HCT116 (cell line): ENCODE measurements around the gene FBXW2. TPM values are rescaled to one million over a fixed set of nuclear protein-coding genes. Genes with fewer than 3 reads are reported as not detected.
A peak's percentile ranks its signal among the peaks of the same experiment; 100 is the strongest.

Experiments
- ATAC-seq: fragments of 200-7000 bp; cut with Tn5 transposase; 2 replicates; pipeline ENCODE4 v1.9.1; 2020; ENCODE audit warnings: mild to moderate bottlenecking, moderate library complexity
- BruUV-seq: library from RNA; stranded (reverse); fragments of 400-500 nt; replicated peaks from 2 replicates; lab custom pipeline; 2021; lab: Mats Ljungman, UMichigan
- CTCF ChIA-PET: fragments of 300-600 bp; sonication (Branson Sonifier 250); formaldehyde crosslinking; loops from one replicate; lab custom pipeline; 2021; ENCODE audit warnings: antibody characterized with exemption; lab: Charles Lee
- POLR2A ChIA-PET: fragments of 300-600, 350-600 bp; sonication (Branson Sonifier 250); formaldehyde crosslinking; loops from one replicate; lab custom pipeline; 2021; ENCODE audit warnings: antibody characterized with exemption; lab: Charles Lee
- RAD21 ChIA-PET, 2 experiments: fragments of 300-600 bp; sonication (Branson Sonifier 250); formaldehyde crosslinking; loops; one replicate each; lab custom pipeline; 2023; ENCODE audit warnings: low total read pairs in 2 of 2; ENCODE audit not compliant: uncharacterized antibody in 2 of 2, unreplicated experiment in 2 of 2, low non-redundant PET in 1 of 2; lab: Charles Lee
- DNase-seq: peaks from one replicate; pipeline ENCODE4 v3.0.0-alpha.2; 2010; ENCODE audit warnings: low read depth, low spot score
- H2AFZ ChIP-seq: fragments of 200-600 bp; shearing (Covaris generic), sonication (generic); 2 replicates; pipeline ENCODE4 v1.6.1; 2017; ENCODE audit warnings: low read depth, mixed run types, mixed read lengths, antibody characterized with exemption, low read length; ENCODE audit not compliant: poor library complexity, severe bottlenecking
- H3K27ac ChIP-seq: 2 replicates; pipeline ENCODE4 v1.5.1; 2012; ENCODE audit warnings: low read depth, low read length
- H3K27me3 ChIP-seq: fragments of 200-600 bp; sonication (generic); 2 replicates; pipeline ENCODE4 v1.6.1; 2016; ENCODE audit warnings: mixed run types, low read length, mixed read lengths; ENCODE audit not compliant: insufficient read depth
- H3K36me3 ChIP-seq, 2 experiments: fragments of 200-500 bp in 1 of 2; fragments of 200-600 bp in 1 of 2; sonication (Bioruptor generic) in 1 of 2; sonication (generic) in 1 of 2; 2 replicates each; pipeline versions ENCODE4 v1.5.1 to v1.6.1; 2014 to 2016; ENCODE audit warnings: low read length in 2 of 2, inconsistent platforms in 1 of 2, mixed read lengths in 1 of 2, mixed run types in 1 of 2; ENCODE audit not compliant: insufficient read depth in 2 of 2, control insufficient read depth in 1 of 2
- H3K4me1 ChIP-seq, 2 experiments: fragments of 200-600 bp in 1 of 2; sonication (generic) in 1 of 2; 2 replicates each; pipeline versions ENCODE4 v1.5.1 to v1.6.1; 2012 to 2017; ENCODE audit warnings: low read length in 2 of 2, inconsistent platforms in 1 of 2, mild to moderate bottlenecking in 1 of 2, mixed read lengths in 1 of 2, mixed run types in 1 of 2, moderate library complexity in 1 of 2; ENCODE audit not compliant: insufficient read depth in 2 of 2, control insufficient read depth in 1 of 2
- H3K4me2 ChIP-seq: fragments of 200-600 bp; sonication (generic); 2 replicates; pipeline ENCODE4 v1.6.1; 2017; ENCODE audit warnings: mixed run types, low read length, mixed read lengths
- H3K4me3 ChIP-seq, 2 experiments: fragments of 200-600 bp in 1 of 2; sonication (generic) in 1 of 2; replicated peaks in 1 of 2; 2 replicates each; pipeline ENCODE4 v1.5.1; 2011 to 2016; ENCODE audit warnings: low read length in 2 of 2, control low read depth in 1 of 2, low read depth in 1 of 2, mild to moderate bottlenecking in 1 of 2, mixed read lengths in 1 of 2, mixed run types in 1 of 2
- H3K79me2 ChIP-seq: fragments of 200-600 bp; sonication (generic); 2 replicates; pipeline ENCODE4 v1.6.1; 2017; ENCODE audit warnings: mild to moderate bottlenecking, mixed run types, low read length, moderate library complexity, mixed read lengths; ENCODE audit not compliant: insufficient read depth
- H3K9ac ChIP-seq: fragments of 200-600 bp; sonication (generic); 2 replicates; pipeline ENCODE4 v1.6.1; 2016; ENCODE audit warnings: low read length, mixed read lengths
- H3K9me2 ChIP-seq: fragments of 200-600 bp; sonication (generic), shearing (Covaris generic); 2 replicates; pipeline ENCODE4 v1.6.1; 2017; ENCODE audit warnings: mixed run types, mild to moderate bottlenecking, moderate library complexity; ENCODE audit not compliant: insufficient read depth
- H3K9me3 ChIP-seq, 2 experiments: fragments of 200-500 bp in 1 of 2; fragments of 200-600 bp in 1 of 2; sonication (Bioruptor generic) in 1 of 2; sonication (generic) in 1 of 2; 2 replicates each; pipeline ENCODE4 v1.6.1; 2014 to 2017; ENCODE audit warnings: low read length in 2 of 2, mixed read lengths in 2 of 2, inconsistent platforms in 1 of 2, low read depth in 1 of 2, mild to moderate bottlenecking in 1 of 2, mixed run types in 1 of 2, moderate library complexity in 1 of 2; ENCODE audit not compliant: control insufficient read depth in 1 of 2, insufficient read depth in 1 of 2
- H4K20me1 ChIP-seq: fragments of 200-600 bp; sonication (generic), shearing (Covaris generic); 2 replicates; pipeline ENCODE4 v1.6.1; 2017; ENCODE audit warnings: mixed run types, mild to moderate bottlenecking, moderate library complexity; ENCODE audit not compliant: insufficient read depth
- ATF3 ChIP-seq: IDR thresholded peaks from 2 replicates; pipeline ENCODE4 v1.6.1; 2012
- CBX3 ChIP-seq: IDR thresholded peaks from 2 replicates; pipeline ENCODE4 v1.6.1; 2012; ENCODE audit warnings: low read depth
- EGR1 ChIP-seq: IDR thresholded peaks from 2 replicates; pipeline ENCODE4 v1.6.1; 2012; ENCODE audit warnings: low read depth
- ELF1 ChIP-seq: IDR thresholded peaks from 2 replicates; pipeline ENCODE4 v1.6.1; 2012; ENCODE audit warnings: low read depth, borderline replicate concordance
- EZH2 ChIP-seq: fragments of 200-600 bp; sonication (generic); IDR thresholded peaks from 2 replicates; pipeline ENCODE4 v1.6.1; 2017; ENCODE audit warnings: antibody characterized with exemption, mixed run types
- JUND ChIP-seq: IDR thresholded peaks from 2 replicates; pipeline ENCODE4 v1.6.1; 2012
- POLR2A ChIP-seq: IDR thresholded peaks from 2 replicates; pipeline ENCODE4 v1.7.0; 2011; ENCODE audit warnings: borderline replicate concordance; ENCODE audit not compliant: insufficient read depth, insufficient read length; ENCODE audit errors: extremely low read depth
- RAD21 ChIP-seq: IDR thresholded peaks from 2 replicates; pipeline ENCODE4 v1.6.1; 2012; ENCODE audit warnings: low read depth, mild to moderate bottlenecking
- SIN3A ChIP-seq: IDR thresholded peaks from 2 replicates; pipeline ENCODE4 v1.6.1; 2012; ENCODE audit warnings: low read depth
- SRF ChIP-seq: IDR thresholded peaks from 2 replicates; pipeline ENCODE4 v1.6.1; 2012; ENCODE audit warnings: low read depth
- TCF7L2 ChIP-seq: IDR thresholded peaks from 2 replicates; pipeline ENCODE4 v1.7.0; 2011; ENCODE audit warnings: borderline replicate concordance, inconsistent platforms; ENCODE audit not compliant: insufficient read depth, insufficient read length; ENCODE audit errors: extremely low read depth
- ZFX ChIP-seq: fragments of 450-650 bp; IDR thresholded peaks from 2 replicates; pipeline ENCODE4 v1.6.1; 2017
- ZNF274 ChIP-seq: fragments of 200-500 bp; sonication (Bioruptor generic); IDR thresholded peaks from 2 replicates; pipeline ENCODE4 v1.6.1; 2014; ENCODE audit warnings: mild to moderate bottlenecking, low read depth, low read length, inconsistent platforms
- intact Hi-C: fragments of 100-400 bp; cut with micrococcal nuclease; formaldehyde crosslinking; loops from 2 replicates; pipeline ENCODE4 v1.10.0; 2022
- total RNA-seq: library from RNA; stranded (reverse); gene quantifications from one replicate; pipeline ENCODE4 v1.2.1, GENCODE V29; 2021; ENCODE audit not compliant: unreplicated experiment
- TF ChIP-seq, protein P1 (sequence below): IDR thresholded peaks from 2 replicates; pipeline ENCODE4 v1.6.1; 2012
- TF ChIP-seq, protein P2 (sequence below), 3 experiments: fragments of 200-600 bp in 1 of 3; sonication (generic) in 1 of 3; IDR thresholded peaks in 2 of 3; conservative IDR thresholded peaks in 1 of 3; 2 replicates each; pipeline ENCODE4 v1.5.1; 2012 to 2017; ENCODE audit warnings: low read depth in 2 of 3, low read length in 2 of 3, antibody characterized with exemption in 1 of 3, borderline replicate concordance in 1 of 3, control low read depth in 1 of 3, mild to moderate bottlenecking in 1 of 3, mixed read lengths in 1 of 3, mixed run types in 1 of 3, moderate library complexity in 1 of 3; ENCODE audit not compliant: insufficient read depth in 1 of 3
- TF ChIP-seq, protein P3 (sequence below): IDR thresholded peaks from 2 replicates; pipeline ENCODE4 v1.6.1; 2012; ENCODE audit warnings: low read depth

FBXW2 gene
- total RNA-seq, 1 experiment from 2014 or later = 59.6 TPM

GRCh38 chr9:120742951-120743416, 50.2 kb downstream of the FBXW2 start:
- ATAC-seq (peak; percentile 98), DNase-seq (peak; percentile 29)
- intact Hi-C loops = loop anchor here (5.0 kb wide), 1 partner anchor 126 kb away; no protein-coding TSS in a partner anchor
- Histone ChIP-seq H2AFZ (no peak overlapping the region), H3K79me2 (no peaks in the 10 kb centered on the region), H3K4me2 (no peak overlapping the region), H3K9me2 (no peaks in the 10 kb centered on the region), H4K20me1 (no peaks in the 10 kb centered on the region), H3K36me3 (no peaks in the 10 kb centered on the region), H3K27ac (no peak overlapping the region), H3K9ac (no peak overlapping the region), H3K4me1 (no peaks in the 10 kb centered on the region), H3K4me3 (no peak overlapping the region), H3K27me3 (no peaks in the 10 kb centered on the region), H3K9me3 (no peaks in the 10 kb centered on the region)
- no TSS peak for BruUV-seq
- CTCF ChIA-PET = interaction anchor here (0.9 kb wide), 1 partner anchor 317 kb away, joined by 4 read pairs; no protein-coding TSS in a partner anchor
- POLR2A ChIA-PET = no interaction called here
- TF ChIP-seq ZNF274 (no peak), RAD21 (peak; percentile 81)
- TF ChIP-seq, protein P1, sequence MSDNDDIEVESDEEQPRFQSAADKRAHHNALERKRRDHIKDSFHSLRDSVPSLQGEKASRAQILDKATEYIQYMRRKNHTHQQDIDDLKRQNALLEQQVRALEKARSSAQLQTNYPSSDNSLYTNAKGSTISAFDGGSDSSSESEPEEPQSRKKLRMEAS = no peak
- TF ChIP-seq, protein P2, sequence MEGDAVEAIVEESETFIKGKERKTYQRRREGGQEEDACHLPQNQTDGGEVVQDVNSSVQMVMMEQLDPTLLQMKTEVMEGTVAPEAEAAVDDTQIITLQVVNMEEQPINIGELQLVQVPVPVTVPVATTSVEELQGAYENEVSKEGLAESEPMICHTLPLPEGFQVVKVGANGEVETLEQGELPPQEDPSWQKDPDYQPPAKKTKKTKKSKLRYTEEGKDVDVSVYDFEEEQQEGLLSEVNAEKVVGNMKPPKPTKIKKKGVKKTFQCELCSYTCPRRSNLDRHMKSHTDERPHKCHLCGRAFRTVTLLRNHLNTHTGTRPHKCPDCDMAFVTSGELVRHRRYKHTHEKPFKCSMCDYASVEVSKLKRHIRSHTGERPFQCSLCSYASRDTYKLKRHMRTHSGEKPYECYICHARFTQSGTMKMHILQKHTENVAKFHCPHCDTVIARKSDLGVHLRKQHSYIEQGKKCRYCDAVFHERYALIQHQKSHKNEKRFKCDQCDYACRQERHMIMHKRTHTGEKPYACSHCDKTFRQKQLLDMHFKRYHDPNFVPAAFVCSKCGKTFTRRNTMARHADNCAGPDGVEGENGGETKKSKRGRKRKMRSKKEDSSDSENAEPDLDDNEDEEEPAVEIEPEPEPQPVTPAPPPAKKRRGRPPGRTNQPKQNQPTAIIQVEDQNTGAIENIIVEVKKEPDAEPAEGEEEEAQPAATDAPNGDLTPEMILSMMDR (IDR thresholded peaks at IDR 0.05 in 2 of 3, conservative IDR thresholded peaks at IDR 0.05 in 1 of 3; ENCODE audit: borderline replicate concordance in 1 of 3, insufficient read depth in 1 of 3, low read depth in 2 of 3, low read length in 2 of 3) = peak; percentile 57 to 79 (median 78); a peak in 5 of 6 replicates
- RAD21 ChIA-PET = no interaction called here

DNA sequence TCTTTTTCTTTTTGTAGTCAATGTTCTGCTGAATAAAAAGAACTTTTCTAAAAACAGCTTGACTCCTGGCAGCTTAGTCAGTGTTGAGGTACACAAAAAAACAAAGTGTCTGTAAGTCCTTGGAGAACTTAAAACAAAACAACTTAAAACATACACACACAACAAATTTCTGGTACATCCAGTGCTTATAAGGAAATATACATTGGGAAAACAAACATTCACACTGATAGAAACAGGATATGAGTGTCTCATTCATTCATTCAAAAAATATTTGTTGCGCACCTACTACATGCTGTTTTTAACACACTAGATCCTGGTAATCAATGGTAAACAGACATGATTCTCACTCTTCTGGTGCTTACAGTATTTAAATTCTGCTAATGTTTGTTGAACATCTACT, 51.5 kb downstream of the FBXW2 start:
- Histone ChIP-seq H3K4me2 (no peak overlapping the region), H2AFZ (no peak overlapping the region), H3K36me3 (no peaks in the 10 kb centered on the region), H3K27me3 (no peaks in the 10 kb centered on the region), H3K4me1 (no peaks in the 10 kb centered on the region), H3K9ac (no peak overlapping the region), H3K9me3 (no peaks in the 10 kb centered on the region), H3K4me3 (no peak overlapping the region), H3K27ac (no peak overlapping the region), H3K79me2 (no peaks in the 10 kb centered on the region), H3K9me2 (0 out of 2 replicates have a peak, but pooled peaks cover 5% of the 10 kb centered on the region), H4K20me1 (no peaks in the 10 kb centered on the region)
- intact Hi-C loops = loop anchor here (5.0 kb wide), 1 partner anchor 124 kb away; no protein-coding TSS in a partner anchor
- BruUV-seq = no TSS peak
- no peak for TF ChIP-seq ZFX
- no peak for TF ChIP-seq JUND
- no peak for TF ChIP-seq SRF
- TF ChIP-seq EGR1 = no peak
- no peak for TF ChIP-seq POLR2A
- TF ChIP-seq EZH2 = no peak
- TF ChIP-seq CBX3 = no peak
- no peak for TF ChIP-seq ATF3
- no peak for TF ChIP-seq TCF7L2
- TF ChIP-seq, protein P3, sequence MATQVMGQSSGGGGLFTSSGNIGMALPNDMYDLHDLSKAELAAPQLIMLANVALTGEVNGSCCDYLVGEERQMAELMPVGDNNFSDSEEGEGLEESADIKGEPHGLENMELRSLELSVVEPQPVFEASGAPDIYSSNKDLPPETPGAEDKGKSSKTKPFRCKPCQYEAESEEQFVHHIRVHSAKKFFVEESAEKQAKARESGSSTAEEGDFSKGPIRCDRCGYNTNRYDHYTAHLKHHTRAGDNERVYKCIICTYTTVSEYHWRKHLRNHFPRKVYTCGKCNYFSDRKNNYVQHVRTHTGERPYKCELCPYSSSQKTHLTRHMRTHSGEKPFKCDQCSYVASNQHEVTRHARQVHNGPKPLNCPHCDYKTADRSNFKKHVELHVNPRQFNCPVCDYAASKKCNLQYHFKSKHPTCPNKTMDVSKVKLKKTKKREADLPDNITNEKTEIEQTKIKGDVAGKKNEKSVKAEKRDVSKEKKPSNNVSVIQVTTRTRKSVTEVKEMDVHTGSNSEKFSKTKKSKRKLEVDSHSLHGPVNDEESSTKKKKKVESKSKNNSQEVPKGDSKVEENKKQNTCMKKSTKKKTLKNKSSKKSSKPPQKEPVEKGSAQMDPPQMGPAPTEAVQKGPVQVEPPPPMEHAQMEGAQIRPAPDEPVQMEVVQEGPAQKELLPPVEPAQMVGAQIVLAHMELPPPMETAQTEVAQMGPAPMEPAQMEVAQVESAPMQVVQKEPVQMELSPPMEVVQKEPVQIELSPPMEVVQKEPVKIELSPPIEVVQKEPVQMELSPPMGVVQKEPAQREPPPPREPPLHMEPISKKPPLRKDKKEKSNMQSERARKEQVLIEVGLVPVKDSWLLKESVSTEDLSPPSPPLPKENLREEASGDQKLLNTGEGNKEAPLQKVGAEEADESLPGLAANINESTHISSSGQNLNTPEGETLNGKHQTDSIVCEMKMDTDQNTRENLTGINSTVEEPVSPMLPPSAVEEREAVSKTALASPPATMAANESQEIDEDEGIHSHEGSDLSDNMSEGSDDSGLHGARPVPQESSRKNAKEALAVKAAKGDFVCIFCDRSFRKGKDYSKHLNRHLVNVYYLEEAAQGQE = no peak
- no peak for TF ChIP-seq ELF1
- TF ChIP-seq SIN3A = no peak
- CTCF ChIA-PET = interaction anchor here (1.9 kb wide), 1 partner anchor 240 kb away, joined by 5 read pairs; no protein-coding TSS in a partner anchor
- RAD21 ChIA-PET = no interaction called here
- DNase-seq (no peak), ATAC-seq (no peak)
- POLR2A ChIA-PET = no interaction called here
